HepG2 (cell line): Measurements from ENCODE around the gene CMTM3. TPM values are rescaled to one million over a fixed set of nuclear protein-coding genes. Genes with fewer than 3 reads are reported as not detected.
A peak's percentile ranks its signal among the peaks of the same experiment; 100 is the strongest.

Source experiments
- BRD4 ChIP-seq: sonication (generic); formaldehyde crosslinking; IDR thresholded peaks from 2 replicates; pipeline ENCODE4 v1.4.0; 2020; ENCODE audit warnings: missing genetic modification reagents
- CBX1 ChIP-seq: IDR thresholded peaks from one replicate; pipeline ENCODE4 v1.6.1; 2016; ENCODE audit warnings: antibody characterized with exemption, low read depth
- DMAP1 ChIP-seq: IDR thresholded peaks from 2 replicates; pipeline ENCODE4 v1.6.1; 2016
- ETS1 ChIP-seq: sonication (generic); formaldehyde crosslinking; IDR thresholded peaks from 2 replicates; pipeline ENCODE4 v1.4.0; 2020; ENCODE audit warnings: missing genetic modification reagents
- GMEB2 ChIP-seq: IDR thresholded peaks from 2 replicates; pipeline ENCODE4 v1.6.1; 2016; ENCODE audit warnings: missing biosample characterization, missing genetic modification reagents, low read depth
- HCFC1 ChIP-seq: fragments of 150-350 bp; IDR thresholded peaks from 2 replicates; pipeline ENCODE4 v1.6.1; 2014; ENCODE audit warnings: low read depth, low read length
- HNF4A ChIP-seq: sonication (generic); formaldehyde crosslinking; IDR thresholded peaks from 2 replicates; pipeline ENCODE4 v1.4.0; 2020; ENCODE audit warnings: missing genetic modification reagents
- HNRNPK ChIP-seq: fragments of 200-400 bp; formaldehyde crosslinking; IDR thresholded peaks from 2 replicates; pipeline ENCODE4 v1.6.1; 2018; ENCODE audit warnings: low read length, low read depth, moderate library complexity, mild to moderate bottlenecking; ENCODE audit not compliant: poor library complexity, severe bottlenecking
- HOXA7 ChIP-seq: sonication (generic); formaldehyde crosslinking; IDR thresholded peaks from 2 replicates; pipeline ENCODE4 v1.8.1; 2022; ENCODE audit warnings: mild to moderate bottlenecking, missing genetic modification reagents, moderate library complexity
- RBM39 ChIP-seq: fragments of 200-400 bp; formaldehyde crosslinking; IDR thresholded peaks from one replicate; pipeline ENCODE4 v1.6.1; 2018; ENCODE audit warnings: antibody characterized with exemption, mild to moderate bottlenecking, low read depth, low read length; ENCODE audit not compliant: poor library complexity, severe bottlenecking
- SMARCC2 ChIP-seq: fragments of 450-650 bp; IDR thresholded peaks from 2 replicates; pipeline ENCODE4 v1.6.1; 2017; ENCODE audit warnings: antibody characterized with exemption, mild to moderate bottlenecking
- SNRNP70 ChIP-seq: fragments of 200-400 bp; formaldehyde crosslinking; IDR thresholded peaks from 2 replicates; pipeline ENCODE4 v1.6.1; 2017; ENCODE audit warnings: mild to moderate bottlenecking, low read depth, low read length, moderate library complexity
- SYNCRIP ChIP-seq: fragments of 200-400 bp; formaldehyde crosslinking; IDR thresholded peaks from 2 replicates; pipeline ENCODE4 v1.6.1; 2018; ENCODE audit warnings: mild to moderate bottlenecking, low read depth, low read length; ENCODE audit not compliant: insufficient read depth
- ZBTB8A ChIP-seq: sonication (generic); formaldehyde crosslinking; IDR thresholded peaks from 2 replicates; pipeline ENCODE4 v1.4.0; 2020; ENCODE audit warnings: mild to moderate bottlenecking, low read depth, missing genetic modification reagents, borderline replicate concordance
- ZFP36L1 ChIP-seq: sonication (generic); formaldehyde crosslinking; IDR thresholded peaks from 2 replicates; pipeline ENCODE4 v1.8.0; 2022; ENCODE audit warnings: mild to moderate bottlenecking, missing genetic modification reagents, moderate library complexity
- ZMYM3 ChIP-seq: sonication (generic); formaldehyde crosslinking; IDR thresholded peaks from 2 replicates; pipeline ENCODE4 v1.5.1; 2020; ENCODE audit warnings: mild to moderate bottlenecking, missing genetic modification reagents
- ZMYM4 ChIP-seq: sonication (generic); formaldehyde crosslinking; IDR thresholded peaks from 2 replicates; pipeline ENCODE4 v1.8.1; 2023; ENCODE audit warnings: mild to moderate bottlenecking, missing genetic modification reagents
- ZNF136 ChIP-seq: sonication (generic); formaldehyde crosslinking; IDR thresholded peaks from 2 replicates; pipeline ENCODE4 v1.8.1; 2022; ENCODE audit warnings: low read depth, mild to moderate bottlenecking, moderate library complexity, missing genetic modification reagents
- ZNF205 ChIP-seq: IDR thresholded peaks from 2 replicates; pipeline ENCODE4 v1.6.1; 2018; ENCODE audit warnings: missing biosample characterization, missing genetic modification reagents
- ZNF207 ChIP-seq: fragments of 450-650 bp; IDR thresholded peaks from 2 replicates; pipeline ENCODE4 v1.6.1; 2016; ENCODE audit warnings: antibody characterized with exemption, borderline replicate concordance
- ZNF570 ChIP-seq: sonication (generic); formaldehyde crosslinking; IDR thresholded peaks from 2 replicates; pipeline ENCODE4 v1.4.0; 2020; ENCODE audit warnings: mild to moderate bottlenecking, missing genetic modification reagents, borderline replicate concordance
- ZNF83 ChIP-seq: sonication (generic); formaldehyde crosslinking; IDR thresholded peaks from 2 replicates; pipeline ENCODE4 v1.4.0; 2020; ENCODE audit warnings: missing genetic modification reagents, mild to moderate bottlenecking, borderline replicate concordance
- ZNF850 ChIP-seq: sonication (generic); formaldehyde crosslinking; conservative IDR thresholded peaks from 2 replicates; pipeline ENCODE4 v1.9.0; 2021; ENCODE audit warnings: mild to moderate bottlenecking, missing genetic modification reagents
- polyA plus RNA-seq, 8 experiments: library from polyadenylated mRNA; depleted of rRNA in 3 of 8; stranded (reverse) in 7 of 8; unstranded in 1 of 8; fragments of >200 nt; fragmentation: Illumina TruSeq in 4 of 8; extraction: Trizol in 4 of 8; gene quantifications; 2 replicates each; pipeline versions ENCODE4 v1.2.1 to v1.2.3, GENCODE V29; 2011 to 2016; ENCODE audit warnings: low read depth in 4 of 8, missing spikeins in 1 of 8, mixed read lengths in 1 of 8; ENCODE audit not compliant: insufficient read depth in 1 of 8
- total RNA-seq, 5 experiments: library from RNA; depleted of rRNA; stranded (reverse); fragments of >200 nt; fragmentation: Illumina TruSeq; extraction: Trizol; gene quantifications; 2 replicates each; pipeline ENCODE4 v1.2.3, GENCODE V29; 2016; ENCODE audit warnings: low read depth in 1 of 5
- TF ChIP-seq, protein P1 (sequence below): sonication (generic); formaldehyde crosslinking; IDR thresholded peaks from 2 replicates; pipeline ENCODE4 v1.8.0; 2022; ENCODE audit warnings: mild to moderate bottlenecking, missing genetic modification reagents, borderline replicate concordance
- TF ChIP-seq, protein P2 (sequence below): sonication (generic); formaldehyde crosslinking; IDR thresholded peaks from 2 replicates; pipeline ENCODE4 v1.4.0; 2020; ENCODE audit warnings: mild to moderate bottlenecking, missing genetic modification reagents

The CMTM3 gene
- total and polyA plus RNA-seq, 2 of the 13 experiments (the other 11 are each of a cell fraction or from before 2014, with no cell fraction given), result 29.2 to 48.7 TPM

DNA sequence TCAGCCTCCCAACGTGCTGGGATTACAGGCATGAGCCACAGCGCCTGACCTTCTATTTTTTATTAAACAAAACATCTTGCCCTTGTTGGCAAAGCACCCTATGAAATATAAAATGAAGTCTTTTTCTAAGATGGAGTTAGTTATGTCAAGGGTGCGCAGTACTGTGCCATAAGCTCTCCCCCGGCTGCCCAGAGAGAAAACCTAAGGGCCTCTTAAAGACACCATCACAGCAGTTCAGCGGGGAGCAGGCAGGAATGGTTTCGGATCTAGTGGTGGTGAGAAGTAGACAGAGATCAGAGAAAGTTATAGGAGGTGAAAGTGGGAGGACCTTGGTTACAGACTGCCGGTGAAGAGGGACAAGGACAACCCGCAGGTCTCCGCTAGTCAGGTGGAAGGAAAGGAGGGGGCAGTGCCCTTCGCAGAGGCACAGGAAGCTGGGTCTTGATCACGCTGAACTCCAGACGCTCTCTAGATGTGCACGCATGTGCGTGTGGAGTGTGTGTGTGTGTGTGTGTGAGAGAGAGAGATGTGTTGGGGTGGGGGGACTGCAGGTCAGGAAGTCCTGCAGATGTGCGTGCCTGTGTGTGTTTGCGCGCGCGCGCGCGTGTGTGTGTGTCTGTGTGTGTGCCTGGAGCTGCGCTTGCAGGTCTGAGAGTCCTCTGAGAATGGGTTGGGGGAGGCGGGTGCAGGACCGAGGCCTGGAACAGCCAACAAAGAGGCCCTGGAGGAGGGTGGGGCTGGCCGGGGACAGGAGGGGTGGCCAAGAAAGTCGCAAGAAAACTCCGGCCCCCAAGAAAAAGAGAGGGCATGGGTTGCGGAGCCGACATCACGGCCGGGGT lies 748 bp upstream of the CMTM3 start (continued):
- TF ChIP-seq GMEB2 (CRISPR knock-in tag) (no peak; the same call in 1 of the 2 replicates), ZNF136 (no peak), ZNF570 (CRISPR knock-in tag) (no peak), ZNF850 (CRISPR knock-in tag) (0 out of 2 replicates have a peak, but pooled peaks have one; percentile 49), CBX1 (no peak), SMARCC2 (no peak), ZNF205 (no peak), BRD4 (CRISPR knock-in tag) (peak; percentile 31; the same call in 1 of the 2 replicates), ZNF207 (no peak), ZBTB8A (no peak), HNF4A (CRISPR knock-in tag) (no peak), HCFC1 (no peak), ZMYM3 (peak; percentile 65; the same call in 1 of the 2 replicates), ETS1 (CRISPR knock-in tag) (no peak), ZNF83 (CRISPR knock-in tag) (no peak), ZMYM4 (CRISPR knock-in tag) (peak; percentile 12; the same call in 1 of the 2 replicates), SYNCRIP (no peak), HOXA7 (no peak), DMAP1 (CRISPR knock-in tag) (peak; percentile 80), RBM39 (peak; percentile 57), SNRNP70 (no peak), ZFP36L1 (CRISPR knock-in tag) (no peak), HNRNPK (no peak)
- TF ChIP-seq, protein P1, sequence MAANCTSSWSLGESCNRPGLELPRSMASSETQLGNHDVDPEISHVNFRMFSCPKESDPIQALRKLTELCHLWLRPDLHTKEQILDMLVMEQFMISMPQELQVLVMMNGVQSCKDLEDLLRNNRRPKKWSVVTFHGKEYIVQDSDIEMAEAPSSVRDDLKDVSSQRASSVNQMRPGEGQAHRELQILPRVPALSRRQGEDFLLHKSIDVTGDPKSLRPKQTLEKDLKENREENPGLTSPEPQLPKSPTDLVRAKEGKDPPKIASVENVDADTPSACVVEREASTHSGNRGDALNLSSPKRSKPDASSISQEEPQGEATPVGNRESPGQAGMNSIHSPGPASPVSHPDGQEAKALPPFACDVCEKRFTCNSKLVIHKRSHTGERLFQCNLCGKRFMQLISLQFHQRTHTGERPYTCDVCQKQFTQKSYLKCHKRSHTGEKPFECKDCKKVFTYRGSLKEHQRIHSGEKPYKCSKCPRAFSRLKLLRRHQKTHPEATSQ (CRISPR knock-in tag), result no peak
- TF ChIP-seq, protein P2, sequence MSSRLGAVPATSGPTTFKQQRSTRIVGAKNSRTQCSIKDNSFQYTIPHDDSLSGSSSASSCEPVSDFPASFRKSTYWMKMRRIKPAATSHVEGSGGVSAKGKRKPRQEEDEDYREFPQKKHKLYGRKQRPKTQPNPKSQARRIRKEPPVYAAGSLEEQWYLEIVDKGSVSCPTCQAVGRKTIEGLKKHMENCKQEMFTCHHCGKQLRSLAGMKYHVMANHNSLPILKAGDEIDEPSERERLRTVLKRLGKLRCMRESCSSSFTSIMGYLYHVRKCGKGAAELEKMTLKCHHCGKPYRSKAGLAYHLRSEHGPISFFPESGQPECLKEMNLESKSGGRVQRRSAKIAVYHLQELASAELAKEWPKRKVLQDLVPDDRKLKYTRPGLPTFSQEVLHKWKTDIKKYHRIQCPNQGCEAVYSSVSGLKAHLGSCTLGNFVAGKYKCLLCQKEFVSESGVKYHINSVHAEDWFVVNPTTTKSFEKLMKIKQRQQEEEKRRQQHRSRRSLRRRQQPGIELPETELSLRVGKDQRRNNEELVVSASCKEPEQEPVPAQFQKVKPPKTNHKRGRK (CRISPR knock-in tag), result peak; percentile 31; the same call in 1 of the 2 replicates
